H1 (cell line): ENCODE measurements around the gene SHROOM4. TPM values are rescaled to one million over a fixed set of nuclear protein-coding genes. Genes with fewer than 3 reads are reported as not detected.

Experiments
- CTCF ChIA-PET: fragments of 300-600 bp; sonication (Branson Sonifier 250); formaldehyde crosslinking; loops from one replicate; lab custom pipeline; 2021; ENCODE audit not compliant: partially characterized antibody; lab: Charles Lee
- POLR2A ChIA-PET: fragments of 300-600 bp; sonication (Branson Sonifier 250); formaldehyde crosslinking; loops from one replicate; lab custom pipeline; 2021; ENCODE audit warnings: inconsistent platforms; ENCODE audit not compliant: partially characterized antibody; lab: Charles Lee
- DNase-seq, 2 experiments: peaks; one replicate each; pipeline versions ENCODE4 v3.0.0 to v3.0.0-alpha.2; 2010 to 2022; ENCODE audit warnings: low spot score in 2 of 2, low read depth in 1 of 2, mixed read lengths in 1 of 2
- FAIRE-seq: peaks from 2 replicates; lab custom pipeline; 2011; peaks lifted over from hg19 to GRCh38; lab: Jason Lieb, UNC
- H2AFZ ChIP-seq: 2 replicates; pipeline ENCODE4 v1.8.1; 2012; ENCODE audit warnings: low read length, inconsistent platforms
- H2AK5ac ChIP-seq: 2 replicates; pipeline ENCODE4 v1.6.1; 2013; ENCODE audit warnings: low read depth, low read length
- H2BK120ac ChIP-seq: replicated peaks from 2 replicates; pipeline ENCODE3; 2013; ENCODE audit warnings: low read depth, low read length, inconsistent platforms
- H2BK12ac ChIP-seq: 2 replicates; pipeline ENCODE4 v1.6.1; 2013; ENCODE audit warnings: low read depth, low read length
- H2BK15ac ChIP-seq: 2 replicates; pipeline ENCODE4 v1.6.1; 2013; ENCODE audit warnings: low read length
- H2BK20ac ChIP-seq: 2 replicates; pipeline ENCODE4 v1.6.1; 2013; ENCODE audit warnings: low read length
- H2BK5ac ChIP-seq: 2 replicates; pipeline ENCODE4 v1.6.1; 2013; ENCODE audit warnings: low read depth, low read length
- H3K14ac ChIP-seq: 2 replicates; pipeline ENCODE4 v1.6.1; 2013; ENCODE audit warnings: inconsistent platforms; ENCODE audit not compliant: insufficient read length
- H3K18ac ChIP-seq: 2 replicates; pipeline ENCODE4 v1.6.1; 2013; ENCODE audit warnings: low read length; ENCODE audit errors: extremely low read depth
- H3K23ac ChIP-seq: 2 replicates; pipeline ENCODE4 v1.6.1; 2013; ENCODE audit warnings: inconsistent platforms; ENCODE audit not compliant: insufficient read length
- H3K23me2 ChIP-seq: 2 replicates; pipeline ENCODE4 v1.6.1; 2013; ENCODE audit warnings: low read depth, low read length
- H3K27ac ChIP-seq: 2 replicates; pipeline ENCODE4 v1.6.1; 2011; ENCODE audit warnings: low read depth, low read length, inconsistent platforms
- H3K27me3 ChIP-seq, 4 experiments: replicated peaks in 1 of 4; 1 replicate in 1 of 4; 2 replicates in 3 of 4; pipeline versions ENCODE4 v1.6.1 to v1.8.1; 2011 to 2013; ENCODE audit warnings: low read length in 3 of 4, mild to moderate bottlenecking in 3 of 4, inconsistent platforms in 2 of 4, mixed read lengths in 2 of 4, moderate library complexity in 1 of 4; ENCODE audit not compliant: control insufficient read depth in 3 of 4, insufficient read depth in 3 of 4; ENCODE audit errors: extremely low read depth in 1 of 4
- H3K36me3 ChIP-seq, 4 experiments: 2 replicates each; pipeline versions ENCODE4 v1.6.1 to v1.8.1; 2011 to 2013; ENCODE audit warnings: mild to moderate bottlenecking in 4 of 4, low read length in 3 of 4, moderate library complexity in 2 of 4, control low read depth in 1 of 4, inconsistent platforms in 1 of 4; ENCODE audit not compliant: insufficient read depth in 4 of 4, control insufficient read depth in 2 of 4
- H3K4ac ChIP-seq: replicated peaks from 2 replicates; pipeline ENCODE3; 2013; ENCODE audit warnings: low read length, low read depth, mixed read lengths, inconsistent platforms; ENCODE audit not compliant: insufficient read length
- H3K4me1 ChIP-seq, 4 experiments: replicated peaks in 1 of 4; 1 replicate in 1 of 4; 2 replicates in 3 of 4; pipeline versions ENCODE4 v1.6.1 to v1.8.1; 2011 to 2013; ENCODE audit warnings: low read length in 3 of 4, inconsistent platforms in 2 of 4, mixed read lengths in 1 of 4; ENCODE audit not compliant: insufficient read depth in 4 of 4, control insufficient read depth in 3 of 4
- H3K4me2 ChIP-seq, 2 experiments: 2 replicates each; pipeline versions ENCODE4 v1.6.1 to v1.8.1; 2011 to 2013; ENCODE audit warnings: low read depth in 2 of 2, low read length in 2 of 2, control low read depth in 1 of 2, inconsistent platforms in 1 of 2, mild to moderate bottlenecking in 1 of 2; ENCODE audit not compliant: insufficient read depth in 1 of 2
- H3K4me3 ChIP-seq, 4 experiments: fragments of 200-600, 300-600 bp in 1 of 4; sonication (generic), shearing (Covaris generic), sonication (Bioruptor Twin) in 1 of 4; 2 replicates each; pipeline versions ENCODE4 v1.5.1 to v1.8.1; 2011 to 2016; ENCODE audit warnings: low read length in 4 of 4, low read depth in 3 of 4, control low read depth in 2 of 4, inconsistent platforms in 2 of 4, mild to moderate bottlenecking in 2 of 4, mixed read lengths in 1 of 4, moderate library complexity in 1 of 4; ENCODE audit not compliant: insufficient read depth in 2 of 4; ENCODE audit errors: extremely low read depth in 1 of 4
- H3K56ac ChIP-seq: replicated peaks from 2 replicates; pipeline ENCODE3; 2013; ENCODE audit warnings: low read depth, mild to moderate bottlenecking, mixed read lengths, low read length, inconsistent platforms; ENCODE audit not compliant: insufficient read length
- H3K79me1 ChIP-seq: 2 replicates; pipeline ENCODE4 v1.6.1; 2013; ENCODE audit warnings: low read depth, low read length, control low read depth
- H3K79me2 ChIP-seq, 2 experiments: 2 replicates each; pipeline versions ENCODE4 v1.6.1 to v1.8.1; 2012 to 2013; ENCODE audit warnings: low read length in 2 of 2, mild to moderate bottlenecking in 2 of 2, inconsistent platforms in 1 of 2; ENCODE audit not compliant: insufficient read depth in 2 of 2, control insufficient read depth in 1 of 2
- H3K9ac ChIP-seq, 4 experiments: replicated peaks in 1 of 4; 1 replicate in 1 of 4; 2 replicates in 3 of 4; pipeline versions ENCODE4 v1.6.1 to v1.8.1; 2011 to 2013; ENCODE audit warnings: low read depth in 3 of 4, low read length in 3 of 4, control low read depth in 2 of 4, mild to moderate bottlenecking in 2 of 4, moderate library complexity in 2 of 4, inconsistent platforms in 1 of 4; ENCODE audit errors: extremely low read depth in 1 of 4
- H3K9me3 ChIP-seq, 2 experiments: 2 replicates each; pipeline versions ENCODE4 v1.6.1 to v1.8.1; 2012 to 2013; ENCODE audit warnings: mild to moderate bottlenecking in 2 of 2, moderate library complexity in 2 of 2, control low read depth in 1 of 2, inconsistent platforms in 1 of 2, low read depth in 1 of 2, low read length in 1 of 2, mixed read lengths in 1 of 2; ENCODE audit not compliant: insufficient read depth in 2 of 2
- H4K20me1 ChIP-seq, 2 experiments: replicated peaks in 1 of 2; 2 replicates each; pipeline versions ENCODE3 to v1.8.1; 2011 to 2013; ENCODE audit warnings: inconsistent platforms in 2 of 2, low read length in 2 of 2, mild to moderate bottlenecking in 1 of 2; ENCODE audit not compliant: insufficient read depth in 2 of 2, control insufficient read depth in 1 of 2
- H4K5ac ChIP-seq: 2 replicates; pipeline ENCODE4 v1.6.1; 2013; ENCODE audit warnings: low read length, low read depth, mixed read lengths, inconsistent platforms; ENCODE audit not compliant: insufficient read length
- H4K8ac ChIP-seq: 2 replicates; pipeline ENCODE4 v1.8.0; 2013; ENCODE audit warnings: mild to moderate bottlenecking, moderate library complexity, low read length, inconsistent platforms; ENCODE audit not compliant: insufficient read depth; ENCODE audit errors: extremely low read depth
- H4K91ac ChIP-seq: replicated peaks from 2 replicates; pipeline ENCODE3; 2013; ENCODE audit warnings: low read length, mixed read lengths, inconsistent platforms; ENCODE audit not compliant: insufficient read length
- BACH1 ChIP-seq: IDR thresholded peaks from 2 replicates; pipeline ENCODE4 v1.6.1; 2012; ENCODE audit warnings: low read length, improper control_type of control experiment
- CBX5 ChIP-seq: fragments of 300-800, 300-1000 bp; sonication (generic); IDR thresholded peaks from 2 replicates; pipeline ENCODE4 v1.7.1; 2016; ENCODE audit warnings: antibody characterized with exemption, low read length, low read depth
- CBX8 ChIP-seq: fragments of 300-800, 300-1000 bp; sonication (generic); IDR thresholded peaks from 2 replicates; pipeline ENCODE4 v1.7.1; 2016; ENCODE audit warnings: low read depth, low read length, borderline replicate concordance
- KDM4A ChIP-seq: IDR thresholded peaks from one replicate; pipeline ENCODE4 v1.7.1; 2012; ENCODE audit warnings: low read depth, mild to moderate bottlenecking, moderate library complexity, low read length, inconsistent platforms; ENCODE audit not compliant: severe bottlenecking
- POU5F1 ChIP-seq: IDR thresholded peaks from 2 replicates; pipeline ENCODE4 v1.6.1; 2011; ENCODE audit warnings: low read depth, mild to moderate bottlenecking, low read length, moderate library complexity
- RAD21 ChIP-seq, 2 experiments: IDR thresholded peaks in 1 of 2; conservative IDR thresholded peaks in 1 of 2; 2 replicates each; pipeline ENCODE4 v1.6.1; 2011; ENCODE audit warnings: low read depth in 2 of 2, low read length in 2 of 2, improper control_type of control experiment in 1 of 2, inconsistent platforms in 1 of 2, mild to moderate bottlenecking in 1 of 2, moderate library complexity in 1 of 2
- WGBS, 2 experiments: shearing (Covaris generic) in 1 of 2; methylation state at CpG; one replicate each; pipeline versions ENCODE4 v1.1.6 to v1.1.7; 2013 to 2015; ENCODE audit warnings: low lambda C conversion rate in 2 of 2, mixed read lengths in 2 of 2, inconsistent platforms in 1 of 2, low coverage in 1 of 2, missing lambda C conversion rate in 1 of 2; ENCODE audit not compliant: insufficient replicate concordance in 2 of 2, insufficient coverage in 1 of 2, insufficient read length in 1 of 2; ENCODE audit errors: extremely low coverage in 1 of 2, missing lambda C conversion rate in 1 of 2; 5-methylcytosine and 5-hydroxymethylcytosine counted together
- polyA plus RNA-seq, 7 experiments: library from polyadenylated mRNA; depleted of rRNA in 3 of 7; stranded (reverse) in 5 of 7; unstranded in 2 of 7; fragments of >200 nt in 5 of 7; fragments of 200-250 nt in 2 of 7; gene quantifications; 1 replicate in 5 of 7; 2 replicates in 1 of 7; 4 replicates in 1 of 7; pipeline versions ENCODE4 v1.2.1 to v1.2.3, GENCODE V29; 2011 to 2013; ENCODE audit warnings: missing spikeins in 2 of 7, mixed read lengths in 2 of 7
- total RNA-seq: library from RNA; stranded (reverse); fragmentation: NEBNext Ultra II Directional; extraction: Animal tissue kit (Norgen Biotek cat#: 25700); gene quantifications from 2 replicates; pipeline ENCODE4 v1.2.1, GENCODE V29; 2021
- TF ChIP-seq, protein P1 (sequence below): IDR thresholded peaks from 2 replicates; pipeline ENCODE4 v1.6.1; 2011; ENCODE audit warnings: low read depth, mild to moderate bottlenecking, low read length; ENCODE audit not compliant: insufficient read depth

SHROOM4 gene
- total and polyA plus RNA-seq, 2 of the 8 experiments (the other 6 are each of a cell fraction or from before 2014, with no cell fraction given): 1.6 to 5.6 TPM

DNA sequence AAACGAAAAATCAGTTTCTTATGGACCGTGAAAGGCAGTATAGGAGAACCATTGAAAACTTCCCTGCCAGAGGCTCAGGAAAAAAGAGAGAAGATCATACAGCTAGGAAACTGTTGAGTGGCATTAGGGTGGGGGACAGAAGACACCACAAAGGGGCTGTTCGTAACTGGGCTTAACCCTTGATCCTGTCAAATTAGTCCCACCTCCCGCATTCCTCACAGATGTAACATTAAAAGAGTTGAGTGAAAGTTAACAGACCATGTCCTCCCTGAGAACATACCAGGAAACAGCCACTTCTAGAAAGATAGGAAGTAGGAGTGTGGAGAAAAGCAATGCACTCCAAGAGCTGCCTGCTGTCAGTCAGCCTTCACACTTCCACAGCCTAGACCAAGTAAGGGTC lies 8.7 kb downstream of the SHROOM4 start:
- Histone ChIP-seq H3K14ac (no peak overlapping the region), H4K91ac (no peak overlapping the region), H2BK120ac (no peak overlapping the region), H2BK5ac (no peak overlapping the region), H2AFZ (no peak overlapping the region), H3K27ac (no peak overlapping the region), H4K8ac (no peak overlapping the region), H2BK15ac (no peak overlapping the region), H3K23ac (no peak overlapping the region), H3K36me3 (no peaks in the 10 kb centered on the region), H3K9ac (no peak overlapping the region), H3K4me2 (no peak overlapping the region), H3K79me2 (no peaks in the 10 kb centered on the region), H3K4me1 (peaks cover 0 to 2% (median 0%) of the 10 kb centered on the region in 4 experiments; a peak in 1 of 7 replicates), H3K23me2 (no peaks in the 10 kb centered on the region), H3K18ac (no peak overlapping the region), H3K27me3 (no peaks in the 10 kb centered on the region), H2BK12ac (no peak overlapping the region), H2AK5ac (no peak overlapping the region), H3K4ac (no peak overlapping the region), H3K56ac (no peak overlapping the region), H4K20me1 (no peaks in the 10 kb centered on the region), H4K5ac (no peak overlapping the region), H3K79me1 (no peaks in the 10 kb centered on the region), H3K9me3 (no peaks in the 10 kb centered on the region), H3K4me3 (no peak overlapping the region), H2BK20ac (no peak overlapping the region)
- WGBS, 2 experiments: 90% methylated on average over 4 of the region's 4 CpGs; no CpG with 5 or more reads in 1 of the 2 experiments
- POLR2A ChIA-PET: interaction anchor here (0.5 to 0.7 kb wide), 2 partner anchors 18 to 682 kb away, joined by 4 read pairs; no protein-coding TSS in a partner anchor
- FAIRE-seq: no peak
- DNase-seq: no peak
- CTCF ChIA-PET: interaction anchor here (0.7 to 1.6 kb wide), 2 partner anchors 84 to 98 kb away, joined by 3 to 4 read pairs; no protein-coding TSS in a partner anchor
- TF ChIP-seq, protein P1, sequence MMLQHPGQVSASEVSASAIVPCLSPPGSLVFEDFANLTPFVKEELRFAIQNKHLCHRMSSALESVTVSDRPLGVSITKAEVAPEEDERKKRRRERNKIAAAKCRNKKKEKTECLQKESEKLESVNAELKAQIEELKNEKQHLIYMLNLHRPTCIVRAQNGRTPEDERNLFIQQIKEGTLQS: no peak
- TF ChIP-seq KDM4A: no peak
- TF ChIP-seq POU5F1: no peak
- TF ChIP-seq CBX5: no peak
- no peak for TF ChIP-seq RAD21 (IDR thresholded peaks at IDR 0.05 in 1 of 2, conservative IDR thresholded peaks at IDR 0.05 in 1 of 2; ENCODE audit: low read depth in 2 of 2, low read length in 2 of 2)
- TF ChIP-seq BACH1: no peak
- TF ChIP-seq CBX8: no peak
